GM12878 (cell line): Measurements from ENCODE around the gene SWI5. TPM values are rescaled to one million over a fixed set of nuclear protein-coding genes. Genes with fewer than 3 reads are reported as not detected.

ENCODE experiments used
- ATAC-seq: fragments of 200-7000 bp; cut with Tn5 transposase; 3 replicates; pipeline ENCODE4 v1.9.1; 2020; ENCODE audit warnings: mild to moderate bottlenecking, moderate library complexity
- BruUV-seq: library from RNA; stranded (reverse); fragments of 400-500 nt; replicated peaks from 2 replicates; lab custom pipeline; 2021; lab: Mats Ljungman, UMichigan
- CTCF ChIA-PET: fragments of 300-600 bp; sonication (Branson Sonifier 250); formaldehyde crosslinking; extraction: SDS; loops from one replicate; lab custom pipeline; 2021; ENCODE audit warnings: inconsistent platforms; lab: Yijun Ruan, JAX
- POLR2A ChIA-PET: fragments of 350-600 bp; formaldehyde crosslinking; extraction: SDS; loops from one replicate; lab custom pipeline; 2021; ENCODE audit warnings: inconsistent platforms; lab: Charles Lee
- RAD21 ChIA-PET: fragments of 300-600 bp; sonication (Branson Sonifier 250); formaldehyde crosslinking; loops from one replicate; lab custom pipeline; 2023; ENCODE audit warnings: antibody characterized with exemption; ENCODE audit not compliant: unreplicated experiment; lab: Charles Lee
- SMC1A ChIA-PET: fragments of 300-600 bp; sonication (Branson Sonifier 250); formaldehyde crosslinking; loops from one replicate; lab custom pipeline; 2023; ENCODE audit not compliant: unreplicated experiment, uncharacterized antibody; lab: Charles Lee
- DNase-seq: peaks from one replicate; pipeline ENCODE4 v3.0.0-alpha.2; 2011; ENCODE audit warnings: low read depth, low spot score
- FAIRE-seq: peaks from 3 replicates; lab custom pipeline; 2011; peaks lifted over from hg19 to GRCh38; lab: Jason Lieb, UNC
- H2AFZ ChIP-seq: 2 replicates; pipeline ENCODE4 v1.6.0; 2011; ENCODE audit warnings: low read depth, low read length, control low read depth; ENCODE audit not compliant: control insufficient read depth
- H3K27ac ChIP-seq: 2 replicates; pipeline ENCODE4 v1.5.1; 2011; ENCODE audit warnings: control low read depth; ENCODE audit not compliant: control insufficient read depth, insufficient read depth
- H3K27me3 ChIP-seq, 2 experiments: replicated peaks in 1 of 2; 2 replicates each; pipeline versions ENCODE4 v1.6.0 to v1.6.1; 2011; ENCODE audit warnings: low read length in 1 of 2; ENCODE audit not compliant: control insufficient read depth in 2 of 2, insufficient read depth in 2 of 2
- H3K36me3 ChIP-seq, 2 experiments: 2 replicates each; pipeline ENCODE4 v1.5.1; 2011; ENCODE audit warnings: low read length in 1 of 2; ENCODE audit not compliant: control insufficient read depth in 2 of 2, insufficient read depth in 2 of 2
- H3K4me1 ChIP-seq: 2 replicates; pipeline ENCODE4 v1.6.1; 2011; ENCODE audit warnings: mild to moderate bottlenecking, low read length, moderate library complexity, mixed read lengths; ENCODE audit not compliant: control insufficient read depth, insufficient read depth
- H3K4me2 ChIP-seq: 2 replicates; pipeline ENCODE4 v1.6.0; 2011; ENCODE audit warnings: control low read depth; ENCODE audit not compliant: control insufficient read depth, insufficient read depth
- H3K4me3 ChIP-seq: fragments of 200-600 bp; sonication (generic); 2 replicates; pipeline ENCODE4 v1.5.1; 2016
- H3K79me2 ChIP-seq: 2 replicates; pipeline ENCODE4 v1.6.0; 2011; ENCODE audit warnings: low read length; ENCODE audit not compliant: control insufficient read depth, insufficient read depth
- H3K9ac ChIP-seq: 2 replicates; pipeline ENCODE4 v1.8.0; 2011; ENCODE audit warnings: low read length, control low read depth, mixed read lengths; ENCODE audit not compliant: control insufficient read depth, insufficient read depth
- H3K9me3 ChIP-seq: replicated peaks from 3 replicates; pipeline ENCODE4 v1.5.1; 2011; ENCODE audit warnings: mild to moderate bottlenecking, low read length; ENCODE audit not compliant: control insufficient read depth, insufficient read depth
- H4K20me1 ChIP-seq: 2 replicates; pipeline ENCODE4 v1.6.0; 2011; ENCODE audit not compliant: control insufficient read depth, insufficient read depth
- DPF2 ChIP-seq: fragments of 450-650 bp; IDR thresholded peaks from 2 replicates; pipeline ENCODE4 v1.6.1; 2017; ENCODE audit warnings: mild to moderate bottlenecking
- ETV6 ChIP-seq, 2 experiments: fragments of 450-650 bp in 1 of 2; IDR thresholded peaks in 1 of 2; conservative IDR thresholded peaks in 1 of 2; 2 replicates each; pipeline ENCODE4 v1.6.1; 2014; ENCODE audit warnings: antibody characterized with exemption in 1 of 2, borderline replicate concordance in 1 of 2, low read depth in 1 of 2, mild to moderate bottlenecking in 1 of 2, moderate library complexity in 1 of 2
- RUNX3 ChIP-seq: IDR thresholded peaks from 2 replicates; pipeline ENCODE4 v1.6.1; 2012; ENCODE audit warnings: low read length, inconsistent platforms
- ZNF207 ChIP-seq: fragments of 450-650 bp; IDR thresholded peaks from 2 replicates; pipeline ENCODE4 v1.6.1; 2014; ENCODE audit warnings: antibody characterized with exemption, mild to moderate bottlenecking, borderline replicate concordance
- WGBS: methylation state at CpG from one replicate; pipeline ENCODE4 v1.1.6; 2016; ENCODE audit warnings: low lambda C conversion rate; ENCODE audit not compliant: insufficient replicate concordance, insufficient coverage; ENCODE audit errors: missing lambda C conversion rate; 5-methylcytosine and 5-hydroxymethylcytosine counted together
- in situ Hi-C: fragments of 300-500 bp; cut with MboI; formaldehyde crosslinking; loops from 9 replicates; pipeline ENCODE4 v1.14.3; 2018; ENCODE audit warnings: mixed read lengths
- intact Hi-C: fragments of 100-400 bp; cut with micrococcal nuclease; formaldehyde crosslinking; loops from one replicate; pipeline ENCODE4 v1.14.2; 2022; ENCODE audit not compliant: unreplicated experiment
- polyA plus RNA-seq, 11 experiments: library from polyadenylated mRNA; depleted of rRNA in 4 of 11; unstranded in 6 of 11; stranded (reverse) in 5 of 11; fragments of >200 nt; fragmentation: Nextera tagmentation in 4 of 11; fragmentation: Illumina TruSeq in 1 of 11; extraction: Ambion mirVana in 4 of 11; extraction: Trizol in 1 of 11; gene quantifications; 1 replicate in 1 of 11; 2 replicates in 10 of 11; pipeline versions ENCODE4 v1.2.1 to v1.2.3, GENCODE V29; 2011 to 2016; ENCODE audit warnings: inconsistent platforms in 2 of 11, missing spikeins in 2 of 11, low read depth in 1 of 11
- total RNA-seq, 4 experiments: library from RNA; depleted of rRNA in 3 of 4; stranded (reverse); fragments of >200 nt in 3 of 4; fragmentation: Illumina TruSeq in 1 of 4; extraction: Trizol in 1 of 4; gene quantifications; 2 replicates each; pipeline versions ENCODE4 v1.2.1 to v1.2.3, GENCODE V29; 2013 to 2021
- TF ChIP-seq, protein P1 (sequence below): fragments of 450-650 bp; IDR thresholded peaks from 2 replicates; pipeline ENCODE4 v1.6.1; 2018; ENCODE audit warnings: mild to moderate bottlenecking, low read depth, moderate library complexity; ENCODE audit not compliant: partially characterized antibody

Gene SWI5
- total and polyA plus RNA-seq, 10 of the 15 experiments (the other 5 are each of a cell fraction or from before 2014, with no cell fraction given), result 13.3 to 36.2 (median 18.1) TPM

DNA sequence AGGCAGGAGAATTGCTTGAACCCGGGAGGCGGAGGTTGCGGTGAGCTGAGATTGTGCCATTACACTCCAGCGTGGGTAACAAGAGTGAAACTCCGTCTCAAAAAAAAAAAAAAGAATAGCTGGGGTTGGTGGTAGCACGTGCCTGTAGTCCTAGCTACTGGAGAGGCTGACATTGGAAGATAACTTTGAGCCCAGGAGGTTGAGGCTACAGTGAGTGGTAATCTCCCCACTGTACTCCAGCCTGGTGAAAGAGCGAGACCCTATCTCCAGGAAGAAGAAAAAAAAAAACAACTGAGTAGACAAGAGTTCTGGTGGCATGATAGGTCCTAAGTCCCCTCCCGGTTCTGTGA lies 26.5 kb upstream of the SWI5 start:
- no TSS peak for BruUV-seq
- no peak overlapping the region for H3K27ac ChIP-seq
- no peaks in the 10 kb centered on the region for H4K20me1 ChIP-seq
- H3K36me3 ChIP-seq, result no peaks in the 10 kb centered on the region
- ATAC-seq (no peak), DNase-seq (no peak), FAIRE-seq (no peak)
- intact Hi-C loops, result no loop called here
- no peak overlapping the region for H3K9ac ChIP-seq
- ChIA-PET POLR2A (interaction anchor here (0.7 to 1.4 kb wide), 2 partner anchors 11 to 28 kb away, joined by 3 read pairs; no protein-coding TSS in a partner anchor), RAD21 (no interaction called here), SMC1A (interaction anchor here (1.4 kb wide), 1 partner anchor 8 kb away, joined by 3 read pairs; no protein-coding TSS in a partner anchor), CTCF (interaction anchor here (0.8 to 1.8 kb wide), 2 partner anchors 10 kb away, joined by 4 to 9 read pairs; no protein-coding TSS in a partner anchor)
- peaks cover 0 to 3% of the 10 kb centered on the region in 2 experiments; a peak in 2 of 4 replicates for H3K27me3 ChIP-seq
- TF ChIP-seq ZNF207, result no peak
- no peak for TF ChIP-seq RUNX3
- TF ChIP-seq DPF2, result no peak
- TF ChIP-seq ETV6 (conservative IDR thresholded peaks at IDR 0.05 in 1 of 2, IDR thresholded peaks at IDR 0.05 in 1 of 2; ENCODE audit: borderline replicate concordance in 1 of 2, low read depth in 1 of 2), result no peak
- TF ChIP-seq, protein P1, sequence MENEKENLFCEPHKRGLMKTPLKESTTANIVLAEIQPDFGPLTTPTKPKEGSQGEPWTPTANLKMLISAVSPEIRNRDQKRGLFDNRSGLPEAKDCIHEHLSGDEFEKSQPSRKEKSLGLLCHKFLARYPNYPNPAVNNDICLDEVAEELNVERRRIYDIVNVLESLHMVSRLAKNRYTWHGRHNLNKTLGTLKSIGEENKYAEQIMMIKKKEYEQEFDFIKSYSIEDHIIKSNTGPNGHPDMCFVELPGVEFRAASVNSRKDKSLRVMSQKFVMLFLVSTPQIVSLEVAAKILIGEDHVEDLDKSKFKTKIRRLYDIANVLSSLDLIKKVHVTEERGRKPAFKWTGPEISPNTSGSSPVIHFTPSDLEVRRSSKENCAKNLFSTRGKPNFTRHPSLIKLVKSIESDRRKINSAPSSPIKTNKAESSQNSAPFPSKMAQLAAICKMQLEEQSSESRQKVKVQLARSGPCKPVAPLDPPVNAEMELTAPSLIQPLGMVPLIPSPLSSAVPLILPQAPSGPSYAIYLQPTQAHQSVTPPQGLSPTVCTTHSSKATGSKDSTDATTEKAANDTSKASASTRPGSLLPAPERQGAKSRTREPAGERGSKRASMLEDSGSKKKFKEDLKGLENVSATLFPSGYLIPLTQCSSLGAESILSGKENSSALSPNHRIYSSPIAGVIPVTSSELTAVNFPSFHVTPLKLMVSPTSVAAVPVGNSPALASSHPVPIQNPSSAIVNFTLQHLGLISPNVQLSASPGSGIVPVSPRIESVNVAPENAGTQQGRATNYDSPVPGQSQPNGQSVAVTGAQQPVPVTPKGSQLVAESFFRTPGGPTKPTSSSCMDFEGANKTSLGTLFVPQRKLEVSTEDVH, result no peak
- no peak overlapping the region for H3K4me3 ChIP-seq
- WGBS, result 79% methylated on average over 7 of the region's 8 CpGs
- in situ Hi-C loops, result no loop called here
- H3K9me3 ChIP-seq, result no peaks in the 10 kb centered on the region
- H3K4me2 ChIP-seq, result no peak overlapping the region
- H3K4me1 ChIP-seq, result no peaks in the 10 kb centered on the region
- H3K79me2 ChIP-seq, result no peaks in the 10 kb centered on the region
- no peak overlapping the region for H2AFZ ChIP-seq
